OCI-LY1 (cell line): ENCODE results near the gene ALKBH7.

ENCODE experiments used
- EZH2 ChIP-seq: fragments of 200-600 bp; sonication (generic), shearing (Covaris generic); IDR thresholded peaks from 2 replicates; pipeline ENCODE4 v1.8.0; 2017; ENCODE audit warnings: borderline replicate concordance, mixed run types, mild to moderate bottlenecking, antibody characterized with exemption, low read length, moderate library complexity, mixed read lengths
- TF ChIP-seq, protein P1 (sequence below): fragments of 200-600 bp; sonication (generic), shearing (Covaris generic); IDR thresholded peaks from 2 replicates; pipeline ENCODE4 v1.5.1; 2017; ENCODE audit warnings: mild to moderate bottlenecking, antibody characterized with exemption, low read length, moderate library complexity, mixed read lengths

DNA sequence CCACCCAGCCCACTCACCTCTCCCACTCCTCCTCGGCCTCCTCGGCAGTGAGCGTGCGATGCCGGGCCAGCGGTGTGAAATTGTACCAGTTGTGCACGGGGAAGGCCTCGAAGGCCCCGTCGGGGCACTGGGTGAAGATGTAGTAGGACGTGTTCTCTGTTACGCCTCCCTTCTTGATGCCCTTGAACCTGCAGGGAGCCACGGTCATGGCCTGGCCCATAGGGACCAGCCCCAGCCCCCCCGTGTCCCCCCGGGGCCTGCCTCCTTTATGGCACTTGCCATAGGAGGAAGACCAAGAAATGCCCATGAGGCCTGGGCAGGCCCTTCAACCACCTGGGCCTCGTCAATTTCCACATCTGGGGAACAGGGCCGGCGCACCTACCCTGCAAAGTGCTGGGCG, 14.8 kb downstream of the ALKBH7 start:
- TF ChIP-seq, protein P1, sequence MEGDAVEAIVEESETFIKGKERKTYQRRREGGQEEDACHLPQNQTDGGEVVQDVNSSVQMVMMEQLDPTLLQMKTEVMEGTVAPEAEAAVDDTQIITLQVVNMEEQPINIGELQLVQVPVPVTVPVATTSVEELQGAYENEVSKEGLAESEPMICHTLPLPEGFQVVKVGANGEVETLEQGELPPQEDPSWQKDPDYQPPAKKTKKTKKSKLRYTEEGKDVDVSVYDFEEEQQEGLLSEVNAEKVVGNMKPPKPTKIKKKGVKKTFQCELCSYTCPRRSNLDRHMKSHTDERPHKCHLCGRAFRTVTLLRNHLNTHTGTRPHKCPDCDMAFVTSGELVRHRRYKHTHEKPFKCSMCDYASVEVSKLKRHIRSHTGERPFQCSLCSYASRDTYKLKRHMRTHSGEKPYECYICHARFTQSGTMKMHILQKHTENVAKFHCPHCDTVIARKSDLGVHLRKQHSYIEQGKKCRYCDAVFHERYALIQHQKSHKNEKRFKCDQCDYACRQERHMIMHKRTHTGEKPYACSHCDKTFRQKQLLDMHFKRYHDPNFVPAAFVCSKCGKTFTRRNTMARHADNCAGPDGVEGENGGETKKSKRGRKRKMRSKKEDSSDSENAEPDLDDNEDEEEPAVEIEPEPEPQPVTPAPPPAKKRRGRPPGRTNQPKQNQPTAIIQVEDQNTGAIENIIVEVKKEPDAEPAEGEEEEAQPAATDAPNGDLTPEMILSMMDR = no peak
- no peak for TF ChIP-seq EZH2
